ENCODE measurements around the gene PARVB.

DNA sequence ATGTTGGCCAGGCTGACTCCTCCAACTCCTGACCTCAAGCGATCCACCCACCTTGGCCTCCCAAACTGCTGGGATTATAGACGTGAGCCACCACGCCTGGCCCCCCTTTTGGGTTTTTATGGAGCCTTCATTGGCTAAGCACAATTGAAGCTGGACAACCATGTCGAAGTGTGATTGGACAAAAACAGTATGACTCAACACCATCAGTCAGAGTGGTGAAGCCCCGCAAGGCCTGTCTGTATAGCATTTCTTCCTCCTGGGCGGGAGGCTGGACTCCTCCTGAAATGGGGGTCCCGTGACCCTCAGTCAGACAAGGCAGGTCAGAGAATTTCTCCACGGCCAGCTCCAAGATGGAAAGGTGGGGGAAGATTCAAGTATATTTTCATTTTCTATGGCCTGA is 3.1 kb upstream of the PARVB start:
- TF ChIP-seq POLR2A (IDR thresholded peaks at IDR 0.05) (no peak), POLR2AphosphoS5 (IDR thresholded peaks at IDR 0.05) (no peak), EP300 (IDR thresholded peaks at IDR 0.05; ENCODE audit: low read depth) (no peak)
- TF ChIP-seq, protein P1, sequence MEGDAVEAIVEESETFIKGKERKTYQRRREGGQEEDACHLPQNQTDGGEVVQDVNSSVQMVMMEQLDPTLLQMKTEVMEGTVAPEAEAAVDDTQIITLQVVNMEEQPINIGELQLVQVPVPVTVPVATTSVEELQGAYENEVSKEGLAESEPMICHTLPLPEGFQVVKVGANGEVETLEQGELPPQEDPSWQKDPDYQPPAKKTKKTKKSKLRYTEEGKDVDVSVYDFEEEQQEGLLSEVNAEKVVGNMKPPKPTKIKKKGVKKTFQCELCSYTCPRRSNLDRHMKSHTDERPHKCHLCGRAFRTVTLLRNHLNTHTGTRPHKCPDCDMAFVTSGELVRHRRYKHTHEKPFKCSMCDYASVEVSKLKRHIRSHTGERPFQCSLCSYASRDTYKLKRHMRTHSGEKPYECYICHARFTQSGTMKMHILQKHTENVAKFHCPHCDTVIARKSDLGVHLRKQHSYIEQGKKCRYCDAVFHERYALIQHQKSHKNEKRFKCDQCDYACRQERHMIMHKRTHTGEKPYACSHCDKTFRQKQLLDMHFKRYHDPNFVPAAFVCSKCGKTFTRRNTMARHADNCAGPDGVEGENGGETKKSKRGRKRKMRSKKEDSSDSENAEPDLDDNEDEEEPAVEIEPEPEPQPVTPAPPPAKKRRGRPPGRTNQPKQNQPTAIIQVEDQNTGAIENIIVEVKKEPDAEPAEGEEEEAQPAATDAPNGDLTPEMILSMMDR (IDR thresholded peaks at IDR 0.05), result no peak
